CD4-positive, CD25-positive, alpha-beta regulatory T cell (primary cell): Measurements from ENCODE around the gene KRTAP4-1. TPM values are rescaled to one million over a fixed set of nuclear protein-coding genes. Genes with fewer than 3 reads are reported as not detected.
A peak's percentile ranks its signal among the peaks of the same experiment; 100 is the strongest.
"Not testable (repeated sequence)": the region's sequence is repeated elsewhere in the genome, so short reads cannot be mapped to it uniquely, and the experiment has no call there.

Experiments used
- ATAC-seq, 2 donors: fragments of 150-1000 bp; cut with Tn5 transposase; one replicate each; pipeline ENCODE4 v1.10.0; 2021; ENCODE audit warnings: low read depth in 2 of 2, moderate number of reproducible peaks in 2 of 2, moderate library complexity in 1 of 2
- DNase-seq, 3 donors: peaks; one replicate each; pipeline versions ENCODE4 v3.0.0 to v3.0.0-alpha.2; 2012 to 2022; ENCODE audit warnings: mixed read lengths in 1 of 3
- H3K27ac ChIP-seq: one replicate; pipeline ENCODE4 v1.7.0; 2013; ENCODE audit warnings: mild to moderate bottlenecking, low read length; ENCODE audit not compliant: insufficient read depth, poor library complexity, severe bottlenecking
- H3K27me3 ChIP-seq: one replicate; pipeline ENCODE4 v1.7.0; 2013; ENCODE audit warnings: low read length; ENCODE audit not compliant: control insufficient read depth, insufficient read depth
- H3K36me3 ChIP-seq: one replicate; pipeline ENCODE4 v1.7.0; 2013; ENCODE audit warnings: mild to moderate bottlenecking, low read length, moderate library complexity; ENCODE audit not compliant: control insufficient read depth, insufficient read depth
- H3K4me1 ChIP-seq: 2 replicates; pipeline ENCODE4 v1.7.0; 2013; ENCODE audit warnings: mild to moderate bottlenecking, low read length; ENCODE audit not compliant: insufficient read depth, control insufficient read depth, poor library complexity, severe bottlenecking
- H3K4me3 ChIP-seq: one replicate; pipeline ENCODE4 v1.7.0; 2013; ENCODE audit warnings: low read depth, mild to moderate bottlenecking, low read length, moderate library complexity
- H3K9me3 ChIP-seq, 2 experiments: 1 replicate in 1 of 2; 2 replicates in 1 of 2; pipeline ENCODE4 v1.7.0; 2013; ENCODE audit warnings: low read length in 2 of 2, mild to moderate bottlenecking in 1 of 2, moderate library complexity in 1 of 2; ENCODE audit not compliant: control insufficient read depth in 2 of 2
- H3K27ac Mint-ChIP-seq, 3 donors: one replicate each; pipeline ENCODE4 v1.8.0; 2020 to 2022; ENCODE audit warnings: mild to moderate bottlenecking in 3 of 3, mixed read lengths in 3 of 3, moderate library complexity in 2 of 3
- H3K27me3 Mint-ChIP-seq: one replicate; pipeline ENCODE4 v1.8.0; 2022; ENCODE audit warnings: mild to moderate bottlenecking, mixed read lengths
- H3K36me3 Mint-ChIP-seq: one replicate; pipeline ENCODE4 v1.8.0; 2020; ENCODE audit warnings: mixed read lengths
- H3K4me1 Mint-ChIP-seq, 4 donors: one replicate each; pipeline ENCODE4 v1.8.0; 2020 to 2022; ENCODE audit warnings: mixed read lengths in 4 of 4, mild to moderate bottlenecking in 1 of 4
- H3K4me3 Mint-ChIP-seq, 4 donors: one replicate each; pipeline ENCODE4 v1.8.0; 2020 to 2022; ENCODE audit warnings: mild to moderate bottlenecking in 4 of 4, mixed read lengths in 4 of 4, moderate library complexity in 3 of 4
- H3K9me3 Mint-ChIP-seq, 7 donors: one replicate each; pipeline ENCODE4 v1.8.0; 2020 to 2022; ENCODE audit warnings: mixed read lengths in 7 of 7, mild to moderate bottlenecking in 3 of 7, moderate library complexity in 2 of 7
- polyA plus RNA-seq, 4 donors: library from polyadenylated mRNA; unstranded; fragments of 300-500 nt; fragmentation: Illumina TruSeq; gene quantifications; one replicate each; pipeline ENCODE4 v1.2.3, GENCODE V29; 2021
- total RNA-seq: library from RNA; stranded (reverse); gene quantifications from one replicate; pipeline ENCODE4 v1.2.3, GENCODE V29; 2022

KRTAP4-1 gene
- total and polyA plus RNA-seq, 5 donors from 2014 or later, result not detected

GRCh38 chr17:41149652-41149985, 35.1 kb downstream of the KRTAP4-1 start, which contains the start of gene KRTAP4-5:
TSS of gene KRTAP4-5 (minus strand) at chr17:41149825. CDS start at chr17:41149767, 58 bp downstream.
- Mint-ChIP-seq H3K36me3 (no peaks in the 10 kb centered on the region), H3K27me3 (peaks cover 20% of the 10 kb centered on the region), H3K27ac (peak within 1 kb of the TSS in 1 of 3 donors; percentile 27), H3K4me1 (peaks cover 0 to 2% (median 0%) of the 10 kb centered on the region in 4 donors), H3K4me3 (no peak within 1 kb of the TSS), H3K9me3 (peaks cover 0 to 4% (median 0%) of the 10 kb centered on the region in 7 donors)
- Histone ChIP-seq H3K9me3 (no peaks in the 10 kb centered on the region), H3K4me3 (no peak within 1 kb of the TSS), H3K27me3 (peaks cover 6% of the 10 kb centered on the region), H3K27ac (no peak within 1 kb of the TSS), H3K4me1 (no peaks in the 10 kb centered on the region), H3K36me3 (no peaks in the 10 kb centered on the region)
- DNase-seq, result no peak
- ATAC-seq, result no peak

GRCh38 chr17:41148971-41149651, 35.6 kb downstream of the KRTAP4-1 start:
- H3K9me3 Mint-ChIP-seq, H3K4me3 ChIP-seq, H3K4me1 Mint-ChIP-seq, ATAC-seq, DNase-seq, H3K9me3 ChIP-seq, H3K36me3 ChIP-seq, H3K27me3 ChIP-seq, H3K4me3 Mint-ChIP-seq, H3K4me1 ChIP-seq, H3K36me3 Mint-ChIP-seq, H3K27ac ChIP-seq: not testable (repeated sequence)
- Mint-ChIP-seq H3K27ac (peak overlapping the region in 1 of 3 donors; percentile 27), H3K27me3 (peaks cover 18% of the 10 kb centered on the region)

- no peaks in the 10 kb centered on the region for H3K36me3 ChIP-seq
- peaks cover 11% of the 10 kb centered on the region for H3K27me3 Mint-ChIP-seq
- no peaks in the 10 kb centered on the region for H3K36me3 Mint-ChIP-seq
- no peak overlapping the region for H3K27ac ChIP-seq
- H3K4me3 Mint-ChIP-seq, result no peak overlapping the region
- H3K9me3 ChIP-seq, result peaks cover 7 to 9% of the 10 kb centered on the region in 2 experiments
- peaks cover 4% of the 10 kb centered on the region for H3K27me3 ChIP-seq
- ATAC-seq, result no peak
- H3K4me3 ChIP-seq, result no peak overlapping the region
- no peak overlapping the region for H3K27ac Mint-ChIP-seq
- peaks cover 3 to 15% (median 7%) of the 10 kb centered on the region in 7 donors for H3K9me3 Mint-ChIP-seq
- peaks cover 0 to 2% (median 0%) of the 10 kb centered on the region in 4 donors for H3K4me1 Mint-ChIP-seq
- DNase-seq, result no peak
- H3K4me1 ChIP-seq, result no peaks in the 10 kb centered on the region
Measured at GRCh38 chr17:41147531-41148204, 37.0 kb downstream of the KRTAP4-1 start.

DNA sequence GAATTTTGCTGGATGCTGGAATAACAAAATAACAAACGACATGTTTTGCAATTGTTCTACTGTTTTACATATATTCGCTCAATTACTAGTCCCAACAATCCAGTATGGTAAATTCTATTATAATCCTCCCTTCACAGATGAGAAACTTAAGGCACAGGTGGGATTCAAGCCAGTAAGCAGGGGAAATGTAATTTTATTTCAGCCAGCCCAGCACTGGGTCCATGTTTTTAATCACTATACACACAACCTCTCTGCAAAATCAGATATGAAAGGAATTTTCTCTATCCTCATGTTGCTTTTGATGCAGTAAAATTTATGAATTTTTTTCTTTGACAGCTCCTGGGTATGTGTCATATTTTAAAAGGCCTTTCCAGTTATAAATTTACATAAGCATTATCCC, 39.5 kb downstream of the KRTAP4-1 start:
- H3K27ac Mint-ChIP-seq, result peak overlapping the region in 1 of 3 donors; percentile 43
- H3K4me1 Mint-ChIP-seq, result peaks cover 0 to 2% (median 0%) of the 10 kb centered on the region in 4 donors
- H3K4me3 Mint-ChIP-seq, result no peak overlapping the region
- ATAC-seq (no peak), DNase-seq (no peak)
- peaks cover 11% of the 10 kb centered on the region for H3K27me3 Mint-ChIP-seq
- no peaks in the 10 kb centered on the region for H3K36me3 ChIP-seq
- H3K9me3 Mint-ChIP-seq, result peaks cover 3 to 26% (median 12%) of the 10 kb centered on the region in 7 donors
- H3K4me1 ChIP-seq, result no peaks in the 10 kb centered on the region
- peaks cover 9 to 12% of the 10 kb centered on the region in 2 experiments for H3K9me3 ChIP-seq
- H3K36me3 Mint-ChIP-seq, result no peaks in the 10 kb centered on the region
- H3K4me3 ChIP-seq, result no peak overlapping the region
- peaks cover 6% of the 10 kb centered on the region for H3K27me3 ChIP-seq
- H3K27ac ChIP-seq, result no peak overlapping the region

GRCh38 chr17:41144846-41145245, 39.9 kb downstream of the KRTAP4-1 start:
- Mint-ChIP-seq H3K4me1 (peaks cover 0 to 2% (median 0%) of the 10 kb centered on the region in 4 donors), H3K4me3 (no peak overlapping the region), H3K27me3 (peaks cover 11% of the 10 kb centered on the region), H3K9me3 (peaks cover 3 to 26% (median 12%) of the 10 kb centered on the region in 7 donors), H3K27ac (peak overlapping the region in 1 of 3 donors; percentile 43), H3K36me3 (no peaks in the 10 kb centered on the region)
- Histone ChIP-seq H3K4me3 (no peak overlapping the region), H3K27me3 (peaks cover 4% of the 10 kb centered on the region), H3K4me1 (no peaks in the 10 kb centered on the region), H3K9me3 (peaks cover 9 to 12% of the 10 kb centered on the region in 2 experiments), H3K36me3 (no peaks in the 10 kb centered on the region), H3K27ac (no peak overlapping the region)
- DNase-seq (no peak), ATAC-seq (no peak)

DNA sequence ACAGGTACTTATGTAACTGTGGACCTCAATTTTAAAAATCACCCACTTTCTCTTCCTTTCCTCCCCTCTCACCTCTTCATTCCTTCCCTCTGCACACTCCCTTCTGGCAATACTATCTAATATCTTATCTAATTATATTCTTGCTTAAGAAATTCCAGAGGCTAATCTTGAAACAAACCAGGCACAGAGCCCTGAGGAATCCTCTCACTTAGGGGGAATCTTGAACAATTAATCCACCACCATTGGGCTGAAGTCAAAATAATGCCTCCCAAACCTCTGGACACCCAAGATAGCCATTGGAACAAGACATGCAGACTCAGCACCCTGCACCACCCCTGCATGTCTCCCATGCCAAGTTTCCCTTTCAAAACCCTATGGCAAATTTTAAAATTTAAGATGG, 43.4 kb downstream of the KRTAP4-1 start:
- Histone ChIP-seq H3K9me3 (peaks cover 9 to 12% of the 10 kb centered on the region in 2 experiments), H3K4me3 (no peak overlapping the region), H3K27me3 (peaks cover 3% of the 10 kb centered on the region), H3K4me1 (no peaks in the 10 kb centered on the region), H3K27ac (no peak overlapping the region), H3K36me3 (no peaks in the 10 kb centered on the region)
- no peak for DNase-seq
- Mint-ChIP-seq H3K4me1 (no peaks in the 10 kb centered on the region), H3K36me3 (peaks cover 3% of the 10 kb centered on the region), H3K4me3 (no peak overlapping the region), H3K27me3 (peaks cover 11% of the 10 kb centered on the region), H3K9me3 (peaks cover 6 to 26% (median 14%) of the 10 kb centered on the region in 7 donors), H3K27ac (no peak overlapping the region)
- ATAC-seq, result no peak

DNA sequence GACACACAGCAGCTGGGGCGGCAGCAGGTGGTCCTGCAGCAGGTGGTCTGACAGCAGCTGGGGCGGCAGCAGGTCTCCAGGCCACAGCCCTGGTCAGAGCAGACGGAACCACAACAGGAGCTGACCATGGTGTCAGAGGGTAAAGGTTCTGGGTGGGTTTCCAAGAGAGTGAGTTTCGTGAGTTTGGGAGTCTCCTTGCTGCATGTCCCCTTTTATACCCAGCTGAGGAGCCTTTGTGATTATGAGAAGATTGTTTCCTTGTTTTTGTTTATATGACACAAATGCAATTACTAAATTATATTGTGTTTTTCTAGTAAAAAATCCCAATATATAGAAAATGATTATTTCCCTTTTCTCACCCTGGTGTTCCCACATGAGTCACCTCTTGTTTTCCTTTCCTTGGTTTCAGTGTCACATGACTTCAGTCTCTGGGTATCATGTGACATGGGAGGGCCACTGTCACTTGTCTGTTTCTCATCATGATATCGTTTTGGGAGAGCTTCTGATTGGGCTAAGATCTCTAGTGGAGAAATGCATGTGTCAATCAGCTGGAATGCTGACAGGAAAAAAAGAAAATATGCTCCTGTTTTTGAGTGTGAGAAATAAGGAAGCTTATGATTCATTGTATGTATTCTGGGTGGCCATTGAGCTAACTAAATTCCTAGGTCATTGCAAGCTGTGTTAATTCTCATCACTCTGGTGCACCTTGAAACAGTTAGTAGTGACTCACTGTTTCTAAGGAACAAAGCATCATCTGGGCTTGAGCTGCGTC, 44.2 kb downstream of the KRTAP4-1 start, which contains the start of gene KRTAP4-6:
Gene KRTAP4-6, minus strand, starts transcription at position 185 of the 772 bp plus-strand sequence. Its CDS starts 57 bp downstream, at position 128.
- Histone ChIP-seq H3K4me3 (no peak within 1 kb of the TSS), H3K27ac (no peak within 1 kb of the TSS), H3K36me3 (no peaks in the 10 kb centered on the region), H3K4me1 (no peaks in the 10 kb centered on the region), H3K27me3 (peaks cover 2% of the 10 kb centered on the region), H3K9me3 (peaks cover 9 to 12% of the 10 kb centered on the region in 2 experiments)
- Mint-ChIP-seq H3K36me3 (peaks cover 3% of the 10 kb centered on the region), H3K27me3 (peaks cover 15% of the 10 kb centered on the region), H3K9me3 (peaks cover 6 to 26% (median 14%) of the 10 kb centered on the region in 7 donors), H3K27ac (no peak within 1 kb of the TSS), H3K4me3 (no peak within 1 kb of the TSS), H3K4me1 (no peaks in the 10 kb centered on the region)
- no peak for ATAC-seq
- DNase-seq, result no peak
